Uterus (tissue), 4 donors: ENCODE results near the gene SNU13. TPM values are rescaled to one million over a fixed set of nuclear protein-coding genes. Genes with fewer than 3 reads are reported as not detected.

Experiments
- DNase-seq, 2 donors: peaks; one replicate each; pipeline ENCODE4 v3.0.0-alpha.2; 2019 to 2020
- H3K27ac ChIP-seq, 2 donors: fragments of 200-600 bp; sonication (generic); 1 replicate in 1 of 2; 2 replicates in 1 of 2; pipeline ENCODE4 v1.5.1; 2016 to 2018
- H3K27me3 ChIP-seq, 2 donors: fragments of 200-600 bp; sonication (generic); one replicate each; pipeline ENCODE4 v1.5.1; 2018 to 2019; ENCODE audit warnings: control low read depth in 1 of 2
- H3K36me3 ChIP-seq, 2 donors: fragments of 200-600 bp; sonication (generic); one replicate each; pipeline ENCODE4 v1.5.1; 2019; ENCODE audit warnings: control low read depth in 1 of 2
- H3K4me1 ChIP-seq, 2 donors: fragments of 200-600 bp; sonication (generic); one replicate each; pipeline ENCODE4 v1.5.1; 2018 to 2019; ENCODE audit warnings: control low read depth in 1 of 2
- H3K4me3 ChIP-seq, 2 donors: fragments of 200-600 bp; sonication (generic); 1 replicate in 1 of 2; 2 replicates in 1 of 2; pipeline ENCODE4 v1.5.1; 2018 to 2019; ENCODE audit warnings: mild to moderate bottlenecking in 1 of 2
- H3K9me3 ChIP-seq, 2 donors: fragments of 200-600 bp; sonication (generic); one replicate each; pipeline ENCODE4 v1.5.1; 2019; ENCODE audit warnings: control low read depth in 1 of 2
- POLR2A ChIP-seq, 2 donors: fragments of 450-650 bp; IDR thresholded peaks; one replicate each; pipeline ENCODE4 v1.6.1; 2016; ENCODE audit warnings: antibody characterized with exemption in 2 of 2, mild to moderate bottlenecking in 1 of 2, moderate library complexity in 1 of 2
- intact Hi-C: fragments of 100-400 bp; cut with DNase I; formaldehyde crosslinking; loops from one replicate; pipeline ENCODE4 v1.15.1; 2023; ENCODE audit warnings: low total_unique reads
- total RNA-seq, 4 donors: library from RNA; depleted of rRNA in 3 of 4; stranded (reverse); fragments of >200 nt in 3 of 4; gene quantifications; one replicate each; pipeline versions ENCODE4 v1.1.0 to v1.2.4, GENCODE V29; 2014 to 2023
- TF ChIP-seq, protein P1 (sequence below), 4 experiments: fragments of 200-600 bp in 2 of 4; fragments of 450-650 bp in 2 of 4; sonication (generic) in 2 of 4; IDR thresholded peaks; one replicate each; pipeline ENCODE4 v1.5.1; 2016 to 2019; ENCODE audit warnings: antibody characterized with exemption in 4 of 4, mild to moderate bottlenecking in 2 of 4, moderate library complexity in 1 of 4
- donor health status: DM: yes; HTN: yes; CAD: no.

The SNU13 gene
- total RNA-seq, 4 donors from 2014 or later, result 62.1 to 136 (median 96.2) TPM

DNA sequence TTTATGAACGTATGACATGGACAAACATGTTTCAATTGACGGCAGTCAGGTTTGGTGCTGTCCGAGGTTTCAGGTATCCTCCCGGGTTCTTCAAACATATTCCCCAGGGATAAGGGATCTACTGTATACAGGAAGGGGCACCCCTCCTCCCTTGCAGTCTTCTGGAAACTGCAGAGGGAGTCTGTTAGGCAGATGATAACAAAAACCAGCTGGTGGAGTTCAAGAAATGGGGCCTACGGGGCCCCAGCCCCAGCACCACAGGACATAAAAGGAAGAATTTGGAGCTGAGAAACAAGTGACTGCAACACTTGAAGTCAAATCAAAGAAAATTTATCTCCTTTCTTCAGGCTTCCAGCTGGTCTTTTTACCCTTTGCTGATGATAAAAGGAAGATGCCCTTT is 32.1 kb downstream of the SNU13 start:
- H3K27ac ChIP-seq, result no peak overlapping the region
- no peak overlapping the region for H3K4me3 ChIP-seq
- H3K4me1 ChIP-seq, result no peaks in the 10 kb centered on the region
- H3K9me3 ChIP-seq, result no peaks in the 10 kb centered on the region
- DNase-seq, result no peak
- TF ChIP-seq POLR2A (IDR thresholded peaks at IDR 0.05), result no peak
- TF ChIP-seq, protein P1, sequence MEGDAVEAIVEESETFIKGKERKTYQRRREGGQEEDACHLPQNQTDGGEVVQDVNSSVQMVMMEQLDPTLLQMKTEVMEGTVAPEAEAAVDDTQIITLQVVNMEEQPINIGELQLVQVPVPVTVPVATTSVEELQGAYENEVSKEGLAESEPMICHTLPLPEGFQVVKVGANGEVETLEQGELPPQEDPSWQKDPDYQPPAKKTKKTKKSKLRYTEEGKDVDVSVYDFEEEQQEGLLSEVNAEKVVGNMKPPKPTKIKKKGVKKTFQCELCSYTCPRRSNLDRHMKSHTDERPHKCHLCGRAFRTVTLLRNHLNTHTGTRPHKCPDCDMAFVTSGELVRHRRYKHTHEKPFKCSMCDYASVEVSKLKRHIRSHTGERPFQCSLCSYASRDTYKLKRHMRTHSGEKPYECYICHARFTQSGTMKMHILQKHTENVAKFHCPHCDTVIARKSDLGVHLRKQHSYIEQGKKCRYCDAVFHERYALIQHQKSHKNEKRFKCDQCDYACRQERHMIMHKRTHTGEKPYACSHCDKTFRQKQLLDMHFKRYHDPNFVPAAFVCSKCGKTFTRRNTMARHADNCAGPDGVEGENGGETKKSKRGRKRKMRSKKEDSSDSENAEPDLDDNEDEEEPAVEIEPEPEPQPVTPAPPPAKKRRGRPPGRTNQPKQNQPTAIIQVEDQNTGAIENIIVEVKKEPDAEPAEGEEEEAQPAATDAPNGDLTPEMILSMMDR (IDR thresholded peaks at IDR 0.05), result no peak
- H3K36me3 ChIP-seq, result no peaks in the 10 kb centered on the region
- H3K27me3 ChIP-seq, result no peaks in the 10 kb centered on the region
- intact Hi-C loops, result no loop called here

DNA sequence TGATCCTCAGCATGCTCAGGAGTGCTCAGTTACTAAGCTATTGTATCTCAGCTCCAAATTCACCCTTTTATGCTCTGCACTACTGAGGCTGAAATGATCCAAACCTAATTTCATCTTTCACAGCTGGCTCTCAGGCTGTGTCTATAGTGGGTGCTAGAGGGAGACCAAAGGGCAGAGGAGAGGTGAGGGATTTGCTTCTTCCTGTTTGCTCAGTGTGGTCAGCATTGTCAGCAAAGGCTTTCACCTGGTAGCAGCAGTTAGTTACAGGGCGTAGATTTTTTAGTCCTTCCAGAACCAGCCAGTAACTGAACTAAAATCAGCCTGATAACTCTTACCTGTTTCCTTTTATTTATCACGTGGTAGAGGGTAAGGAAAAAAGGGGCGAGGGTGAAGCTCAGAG is 34.3 kb downstream of the SNU13 start:
- Histone ChIP-seq H3K27me3 (no peaks in the 10 kb centered on the region), H3K4me3 (no peak overlapping the region), H3K36me3 (no peaks in the 10 kb centered on the region), H3K27ac (no peak overlapping the region), H3K4me1 (no peaks in the 10 kb centered on the region), H3K9me3 (no peaks in the 10 kb centered on the region)
- intact Hi-C loops, result no loop called here
- no peak for DNase-seq
- TF ChIP-seq, protein P1 (IDR thresholded peaks at IDR 0.05), result no peak
- no peak for TF ChIP-seq POLR2A (IDR thresholded peaks at IDR 0.05)

DNA sequence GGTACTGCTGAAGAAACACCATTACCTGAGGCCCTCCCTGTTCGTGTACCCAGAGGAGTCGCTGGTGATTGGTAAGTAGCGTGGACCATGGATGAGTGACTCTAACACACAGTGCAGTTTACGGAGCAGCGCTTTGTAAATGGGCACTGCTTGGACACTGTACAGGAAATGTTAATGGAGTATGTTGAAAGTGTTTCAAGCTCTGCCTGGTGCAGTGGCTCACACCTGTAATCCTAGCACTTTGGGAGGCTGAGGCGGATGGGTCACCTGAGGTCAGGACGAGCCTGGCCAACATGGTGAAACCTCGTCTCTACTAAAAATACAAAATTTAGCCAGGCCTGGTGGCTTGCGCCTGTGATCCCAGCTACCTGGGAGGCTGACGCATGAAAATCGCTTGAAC is 37.8 kb downstream of the SNU13 start:
- Histone ChIP-seq H3K4me3 (no peak overlapping the region), H3K9me3 (no peaks in the 10 kb centered on the region), H3K27ac (no peak overlapping the region), H3K4me1 (no peaks in the 10 kb centered on the region), H3K27me3 (no peaks in the 10 kb centered on the region), H3K36me3 (no peaks in the 10 kb centered on the region)
- intact Hi-C loops, result no loop called here
- DNase-seq, result no peak
- no peak for TF ChIP-seq POLR2A (IDR thresholded peaks at IDR 0.05)
- TF ChIP-seq, protein P1 (IDR thresholded peaks at IDR 0.05), result no peak

DNA sequence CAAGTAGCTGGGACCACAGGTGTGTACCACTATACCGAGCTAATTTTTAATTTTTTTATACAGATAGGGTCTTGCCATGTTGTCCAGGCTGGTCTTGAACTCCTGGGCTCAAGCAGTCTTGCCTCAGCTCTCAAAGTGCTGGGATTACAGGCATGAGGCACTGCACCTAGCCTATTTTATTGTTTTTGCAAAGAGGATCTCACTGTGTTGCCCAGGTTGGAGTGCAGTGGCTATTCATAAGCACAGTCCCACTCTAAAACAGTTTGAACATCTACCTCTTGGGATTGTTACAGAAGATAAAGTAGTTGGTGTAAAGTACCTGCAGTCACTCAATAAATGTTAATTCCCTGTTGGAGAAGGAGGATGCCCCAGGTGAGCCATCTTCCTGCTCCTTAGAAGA is 38.4 kb downstream of the SNU13 start:
- intact Hi-C loops, result no loop called here
- no peak overlapping the region for H3K27ac ChIP-seq
- no peak overlapping the region for H3K4me3 ChIP-seq
- DNase-seq, result no peak
- no peaks in the 10 kb centered on the region for H3K4me1 ChIP-seq
- H3K36me3 ChIP-seq, result no peaks in the 10 kb centered on the region
- H3K9me3 ChIP-seq, result no peaks in the 10 kb centered on the region
- no peak for TF ChIP-seq POLR2A (IDR thresholded peaks at IDR 0.05)
- TF ChIP-seq, protein P1 (IDR thresholded peaks at IDR 0.05), result no peak
- no peaks in the 10 kb centered on the region for H3K27me3 ChIP-seq

DNA sequence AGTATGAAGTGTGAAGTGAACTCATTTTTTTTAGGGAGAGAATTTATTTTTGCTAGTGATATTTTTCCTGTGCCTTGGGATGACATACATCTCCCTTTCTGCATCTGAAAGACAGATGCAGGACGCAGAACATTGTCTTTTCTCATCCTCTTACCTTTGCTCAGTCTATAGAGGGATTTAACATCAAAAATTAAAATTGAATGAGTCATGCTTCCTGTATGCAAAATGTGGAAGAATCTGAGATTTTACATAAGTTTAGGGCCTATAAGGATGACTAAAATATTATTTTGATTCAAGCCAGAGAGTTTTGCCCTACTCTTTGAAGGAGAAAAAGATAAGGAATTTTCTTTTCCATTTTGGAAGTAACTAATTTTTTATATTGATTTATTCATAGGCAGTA is 40.2 kb downstream of the SNU13 start:
- no peak for TF ChIP-seq POLR2A (IDR thresholded peaks at IDR 0.05)
- TF ChIP-seq, protein P1 (IDR thresholded peaks at IDR 0.05), result no peak
- H3K9me3 ChIP-seq, result no peaks in the 10 kb centered on the region
- intact Hi-C loops, result no loop called here
- no peaks in the 10 kb centered on the region for H3K36me3 ChIP-seq
- no peaks in the 10 kb centered on the region for H3K27me3 ChIP-seq
- DNase-seq, result no peak
- no peak overlapping the region for H3K27ac ChIP-seq
- H3K4me3 ChIP-seq, result no peak overlapping the region
- H3K4me1 ChIP-seq, result no peaks in the 10 kb centered on the region
